K562 (cell line): Measurements from ENCODE around the gene HK1. TPM values are rescaled to one million over a fixed set of nuclear protein-coding genes. Genes with fewer than 3 reads are reported as not detected.
A peak's percentile ranks its signal among the peaks of the same experiment; 100 is the strongest.

Experiments used
- ATAC-seq: fragments of 200-7000 bp; cut with Tn5 transposase; 3 replicates; pipeline ENCODE4 v1.9.1; 2020; ENCODE audit warnings: moderate library complexity
- BruUV-seq: library from RNA; stranded (reverse); fragments of 400-500 nt; replicated peaks from 2 replicates; lab custom pipeline; 2021; lab: Mats Ljungman, UMichigan
- CTCF ChIA-PET: fragments of 300-600 bp; formaldehyde crosslinking; extraction: SDS; loops from one replicate; lab custom pipeline; 2021; ENCODE audit warnings: low intra/inter-chr PET ratio; lab: Yijun Ruan, JAX
- POLR2A ChIA-PET: fragments of 300-600, 350-650 bp; sonication (Branson Sonifier 250); formaldehyde crosslinking; extraction: SDS; loops from one replicate; lab custom pipeline; 2021; ENCODE audit warnings: antibody characterized with exemption, inconsistent platforms; lab: Yijun Ruan, JAX
- DNase-seq, 4 experiments: peaks; one replicate each; pipeline versions ENCODE4 v3.0.0 to v3.0.0-alpha.2; 2011 to 2018; ENCODE audit warnings: low spot score in 3 of 4, mixed read lengths in 3 of 4; ENCODE audit errors: extremely low read depth in 1 of 4
- FAIRE-seq: peaks from 2 replicates; lab custom pipeline; 2011; peaks lifted over from hg19 to GRCh38; lab: Jason Lieb, UNC
- H2AFZ ChIP-seq: 2 replicates; pipeline ENCODE4 v1.6.0; 2011; ENCODE audit warnings: low read depth, low read length, control low read depth, inconsistent platforms
- H3K27ac ChIP-seq: fragments of 200-600 bp; 3 replicates; pipeline ENCODE4 v1.8.0; 2011; ENCODE audit warnings: low read depth, mild to moderate bottlenecking, control low read depth, inconsistent platforms, low read length, moderate library complexity, mixed read lengths; ENCODE audit errors: extremely low read depth
- H3K27me3 ChIP-seq, 2 experiments: fragments of 300-600 bp in 1 of 2; 2 replicates in 1 of 2; 3 replicates in 1 of 2; pipeline versions ENCODE4 v1.6.0 to v1.8.0; 2011; ENCODE audit warnings: inconsistent platforms in 2 of 2, low read length in 2 of 2, mild to moderate bottlenecking in 1 of 2, mixed read lengths in 1 of 2, moderate library complexity in 1 of 2; ENCODE audit not compliant: control insufficient read depth in 2 of 2, insufficient read depth in 2 of 2
- H3K36me3 ChIP-seq: fragments of 300-600 bp; 3 replicates; pipeline ENCODE4 v1.8.0; 2011; ENCODE audit warnings: mild to moderate bottlenecking, low read length, inconsistent platforms; ENCODE audit not compliant: control insufficient read depth, insufficient read depth
- H3K4me1 ChIP-seq, 2 experiments: fragments of 200-600 bp in 1 of 2; replicated peaks in 1 of 2; 2 replicates in 1 of 2; 3 replicates in 1 of 2; pipeline versions ENCODE4 v1.5.1 to v1.8.0; 2011; ENCODE audit warnings: inconsistent platforms in 2 of 2, low read length in 2 of 2, mild to moderate bottlenecking in 1 of 2, mixed read lengths in 1 of 2, moderate library complexity in 1 of 2; ENCODE audit not compliant: control insufficient read depth in 2 of 2, insufficient read depth in 2 of 2
- H3K4me2 ChIP-seq: 2 replicates; pipeline ENCODE4 v1.6.1; 2011; ENCODE audit warnings: low read length, control low read depth, inconsistent platforms, mixed read lengths; ENCODE audit not compliant: insufficient read depth
- H3K4me3 ChIP-seq: fragments of 200-600 bp; sonication (generic), shearing (Covaris generic); 2 replicates; pipeline ENCODE4 v1.5.1; 2016; ENCODE audit warnings: control low read depth, inconsistent platforms
- H3K79me2 ChIP-seq: fragments of 200-600 bp; 3 replicates; pipeline ENCODE4 v1.8.0; 2011; ENCODE audit warnings: low read length, inconsistent platforms; ENCODE audit not compliant: control insufficient read depth, insufficient read depth
- H3K9ac ChIP-seq, 2 experiments: 2 replicates each; pipeline versions ENCODE4 v1.6.0 to v1.6.1; 2011; ENCODE audit warnings: low read depth in 2 of 2, low read length in 2 of 2, control low read depth in 1 of 2, inconsistent platforms in 1 of 2, mild to moderate bottlenecking in 1 of 2, mixed read lengths in 1 of 2; ENCODE audit not compliant: insufficient read depth in 1 of 2
- H3K9me1 ChIP-seq: one replicate; pipeline ENCODE4 v1.6.0; 2011; ENCODE audit warnings: inconsistent platforms, mild to moderate bottlenecking, low read length, moderate library complexity; ENCODE audit not compliant: control insufficient read depth, insufficient read depth
- H3K9me3 ChIP-seq: replicated peaks from 2 replicates; pipeline ENCODE4 v1.5.1; 2011; ENCODE audit warnings: low read depth, low read length, inconsistent platforms; ENCODE audit not compliant: control insufficient read depth, insufficient read depth
- H4K20me1 ChIP-seq: replicated peaks from 2 replicates; pipeline ENCODE4 v1.6.1; 2011; ENCODE audit warnings: low read length, inconsistent platforms, mixed read lengths; ENCODE audit not compliant: control insufficient read depth, insufficient read depth
- DDX20 ChIP-seq: fragments of 450-650 bp; IDR thresholded peaks from 2 replicates; pipeline ENCODE4 v1.6.1; 2016; ENCODE audit warnings: missing genetic modification characterization, low read depth, mild to moderate bottlenecking, missing compliant biosample characterization, moderate library complexity
- MEF2D ChIP-seq: conservative IDR thresholded peaks from 2 replicates; pipeline ENCODE4 v1.6.1; 2016; ENCODE audit warnings: low read depth, missing genetic modification characterization, missing compliant biosample characterization
- MXI1 ChIP-seq: IDR thresholded peaks from 2 replicates; pipeline ENCODE4 v1.6.1; 2011; ENCODE audit warnings: low read depth, mild to moderate bottlenecking, improper control_type of control experiment, low read length
- NFIC ChIP-seq: fragments of 450-650 bp; IDR thresholded peaks from 2 replicates; pipeline ENCODE4 v1.6.1; 2017; ENCODE audit warnings: mild to moderate bottlenecking, inconsistent platforms
- NR4A1 ChIP-seq, 2 experiments: fragments of 250-450 bp in 1 of 2; fragments of 450-650 bp in 1 of 2; sonication (Bioruptor Pico) in 1 of 2; IDR thresholded peaks; 2 replicates each; pipeline versions ENCODE4 v1.4.0 to v1.6.1; 2016 to 2020; ENCODE audit warnings: mild to moderate bottlenecking in 2 of 2, missing compliant biosample characterization in 1 of 2, missing genetic modification characterization in 1 of 2, moderate library complexity in 1 of 2
- PRMT5 ChIP-seq: sonication (generic); formaldehyde crosslinking; IDR thresholded peaks from 2 replicates; pipeline ENCODE4 v1.5.0; 2020; ENCODE audit warnings: missing genetic modification reagents
- PTRF ChIP-seq: fragments of 450-650 bp; IDR thresholded peaks from 2 replicates; pipeline ENCODE4 v1.6.1; 2016; ENCODE audit warnings: mild to moderate bottlenecking, missing genetic modification characterization, missing compliant biosample characterization
- SMARCA4 ChIP-seq: fragments of 450-650 bp; IDR thresholded peaks from 2 replicates; pipeline ENCODE4 v1.6.1; 2016
- ZC3H8 ChIP-seq: fragments of 450-650 bp; IDR thresholded peaks from 2 replicates; pipeline ENCODE4 v1.6.1; 2017
- WGBS: fragments of 100-300 bp; shearing (Covaris generic); methylation state at CpG from one replicate; pipeline ENCODE4 v1.1.6; 2016; ENCODE audit warnings: low coverage, mixed read lengths; ENCODE audit not compliant: insufficient coverage; ENCODE audit errors: missing lambda C conversion rate; 5-methylcytosine and 5-hydroxymethylcytosine counted together
- in situ Hi-C: fragments of 300-500 bp; cut with MboI; formaldehyde crosslinking; loops from 4 replicates; pipeline ENCODE4 v1.15.0; 2018; ENCODE audit warnings: inconsistent platforms, mixed read lengths
- intact Hi-C: fragments of 100-400 bp; cut with micrococcal nuclease; formaldehyde crosslinking; loops from 2 replicates; pipeline ENCODE4 v1.14.2; 2022
- polyA plus RNA-seq, 8 experiments: library from polyadenylated mRNA; depleted of rRNA in 4 of 8; stranded (reverse) in 5 of 8; unstranded in 3 of 8; fragments of >200 nt; fragmentation: Nextera tagmentation in 2 of 8; fragmentation: Illumina TruSeq in 1 of 8; extraction: Ambion mirVana in 2 of 8; extraction: Trizol in 1 of 8; gene quantifications; 2 replicates each; pipeline versions ENCODE4 v1.2.1 to v1.2.3, GENCODE V29; 2011 to 2014; ENCODE audit warnings: inconsistent platforms in 1 of 8, missing spikeins in 1 of 8
- total RNA-seq, 7 experiments: library from RNA; depleted of rRNA in 6 of 7; stranded (reverse); fragments of >200 nt in 6 of 7; fragmentation: Illumina TruSeq in 2 of 7; extraction: Trizol in 2 of 7; gene quantifications; 2 replicates each; pipeline versions ENCODE4 v1.2.1 to v1.2.3, GENCODE V29; 2011 to 2021; ENCODE audit warnings: low replicate concordance in 1 of 7

Gene HK1
- total and polyA plus RNA-seq, 9 of the 15 experiments (the other 6 are each of a cell fraction or from before 2014, with no cell fraction given), result 29.2 to 444 (median 193) TPM

GRCh38 chr10:69367469-69367868 is 89.2 kb downstream of the HK1 start:
- Histone ChIP-seq H4K20me1 (peaks cover 20% of the 10 kb centered on the region), H3K27ac (no peak overlapping the region; the same call in 2 of the 3 replicates), H3K4me2 (no peak overlapping the region), H3K4me1 (no peaks in the 10 kb centered on the region; a peak in 1 of 5 replicates), H3K9ac (no peak overlapping the region), H3K79me2 (peaks cover 42% of the 10 kb centered on the region), H3K36me3 (peaks cover 99% of the 10 kb centered on the region), H3K27me3 (no peaks in the 10 kb centered on the region), H3K9me3 (no peaks in the 10 kb centered on the region), H3K9me1 (peaks cover 4% of the 10 kb centered on the region), H2AFZ (no peak overlapping the region), H3K4me3 (no peak overlapping the region)
- no peak for DNase-seq
- no TSS peak for BruUV-seq
- TF ChIP-seq DDX20 (tag) (no peak), MXI1 (no peak), ZC3H8 (no peak)
- FAIRE-seq, result no peak
- ChIA-PET POLR2A (no interaction called here), CTCF (no interaction called here)
- peak; percentile 64; the same call in 2 of the 3 replicates for ATAC-seq
- 74% methylated on average over 4 of the region's 4 CpGs for WGBS
- intact Hi-C loops (no loop called here), in situ Hi-C loops (no loop called here)

GRCh38 chr10:69372126-69372980 is 94.1 kb downstream of the HK1 start:
- POLR2A ChIA-PET, result interaction anchor here (0.6 to 1.5 kb wide), 4 partner anchors 8 to 133 kb away, joined by 3 to 5 read pairs (median 4); no protein-coding TSS in a partner anchor

More at GRCh38 chr10:69372126-69372980, 94.1 kb downstream of the HK1 start:
- Histone ChIP-seq H3K9me1 (no peaks in the 10 kb centered on the region), H3K79me2 (peaks cover 28% of the 10 kb centered on the region), H3K4me2 (no peak overlapping the region), H3K4me3 (no peak overlapping the region), H3K27ac (no peak overlapping the region), H3K27me3 (no peaks in the 10 kb centered on the region), H3K4me1 (peaks cover 0 to 4% of the 10 kb centered on the region in 2 experiments; a peak in 1 of 5 replicates), H2AFZ (no peak overlapping the region), H3K9me3 (no peaks in the 10 kb centered on the region), H3K9ac (no peak overlapping the region), H3K36me3 (peaks cover 97% of the 10 kb centered on the region), H4K20me1 (peaks cover 12% of the 10 kb centered on the region)
- CTCF ChIA-PET, result no interaction called here
- in situ Hi-C loops (no loop called here), intact Hi-C loops (no loop called here)
- DNase-seq, result no peak
- BruUV-seq, result TSS peak; percentile 16
- ATAC-seq, result no peak
- TF ChIP-seq NFIC, result no peak
- TF ChIP-seq PRMT5 (CRISPR knock-in tag), result no peak
- TF ChIP-seq SMARCA4, result no peak
- no peak for TF ChIP-seq NR4A1 (CRISPR knock-in tag; IDR thresholded peaks at IDR 0.05)
- TF ChIP-seq NR4A1 (tag; IDR thresholded peaks at IDR 0.05), result no peak
- TF ChIP-seq PTRF (tag), result no peak
- no peak for TF ChIP-seq MEF2D
- WGBS, result 63% methylated on average over 9 of the region's 9 CpGs
- FAIRE-seq, result no peak
